MCF 10A (cell line): ENCODE data around the gene ACHE. TPM values are rescaled to one million over a fixed set of nuclear protein-coding genes. Genes with fewer than 3 reads are reported as not detected.

Source experiments
- BruUV-seq: library from RNA; stranded (reverse); fragments of 400-500 nt; replicated peaks from 2 replicates; lab custom pipeline; 2021; lab: Mats Ljungman, UMichigan
- CTCF ChIA-PET: fragments of 300-600 bp; sonication (Branson Sonifier 250); formaldehyde crosslinking; extraction: SDS; loops from one replicate; lab custom pipeline; 2021; ENCODE audit warnings: antibody characterized with exemption, inconsistent platforms; lab: Yijun Ruan, JAX
- POLR2A ChIA-PET: fragments of 300-600, 350-650 bp; sonication (Branson Sonifier 250); formaldehyde crosslinking; extraction: SDS; loops from one replicate; lab custom pipeline; 2020; ENCODE audit warnings: antibody characterized with exemption, inconsistent platforms; lab: Yijun Ruan, JAX
- DNase-seq: peaks from one replicate; pipeline ENCODE4 v3.0.0-alpha.2; 2018; ENCODE audit not compliant: unreplicated experiment
- H3K27ac Mint-ChIP-seq: one replicate; pipeline ENCODE4 v1.8.0; 2022; ENCODE audit warnings: mild to moderate bottlenecking, low read depth, mixed read lengths; ENCODE audit not compliant: unreplicated experiment
- H3K27me3 Mint-ChIP-seq: one replicate; pipeline ENCODE4 v1.8.0; 2022; ENCODE audit warnings: mixed read lengths; ENCODE audit not compliant: insufficient read depth, unreplicated experiment
- H3K36me3 Mint-ChIP-seq: one replicate; pipeline ENCODE4 v1.8.0; 2022; ENCODE audit warnings: mild to moderate bottlenecking, moderate library complexity, mixed read lengths; ENCODE audit not compliant: insufficient read depth, unreplicated experiment
- H3K4me1 Mint-ChIP-seq: one replicate; pipeline ENCODE4 v1.8.0; 2022; ENCODE audit warnings: mixed read lengths; ENCODE audit not compliant: insufficient read depth, unreplicated experiment
- H3K4me3 Mint-ChIP-seq: one replicate; pipeline ENCODE4 v1.8.0; 2022; ENCODE audit warnings: mild to moderate bottlenecking, moderate library complexity, mixed read lengths; ENCODE audit not compliant: unreplicated experiment
- H3K9me3 Mint-ChIP-seq: one replicate; pipeline ENCODE4 v1.8.0; 2022; ENCODE audit warnings: mixed read lengths; ENCODE audit not compliant: unreplicated experiment
- CTCF ChIP-seq: fragments of 200-600 bp; IDR thresholded peaks from one replicate; pipeline ENCODE4 v1.8.0; 2022; ENCODE audit warnings: antibody characterized with exemption, mild to moderate bottlenecking; ENCODE audit not compliant: unreplicated experiment
- intact Hi-C: fragments of 100-400 bp; cut with micrococcal nuclease; formaldehyde crosslinking; loops from 2 replicates; pipeline ENCODE4 v1.14.1; 2022
- total RNA-seq: library from RNA; stranded (reverse); gene quantifications from 2 replicates; pipeline ENCODE4 v1.2.3, GENCODE V29; 2022

The ACHE gene
- total RNA-seq, 1 experiment from 2014 or later, result 0.30 TPM

- H3K27ac Mint-ChIP-seq, result peak overlapping the region; percentile 98
- ChIA-PET POLR2A (interaction anchor here (7.2 kb wide), 1 partner anchor 15 kb away, joined by 157 read pairs; the partner anchor contains the start of gene UFSP1), CTCF (interaction anchor here (0.8 to 1.3 kb wide), 3 partner anchors 12 to 168 kb away, joined by 3 read pairs; partner anchors contain the start of genes POP7 and UFSP1)
- no TSS peak for BruUV-seq
- intact Hi-C loops, result no loop called here
- H3K4me3 Mint-ChIP-seq, result peak overlapping the region; percentile 97
- no peaks in the 10 kb centered on the region for H3K9me3 Mint-ChIP-seq
- no peak for DNase-seq
- peaks cover 91% of the 10 kb centered on the region for H3K36me3 Mint-ChIP-seq
- H3K4me1 Mint-ChIP-seq, result peaks cover 27% of the 10 kb centered on the region
- no peak for TF ChIP-seq CTCF
- no peaks in the 10 kb centered on the region for H3K27me3 Mint-ChIP-seq
Measured at GRCh38 chr7:100873599-100874299, 21.9 kb downstream of the ACHE start.

- ChIA-PET POLR2A (interaction anchor here (1.4 to 2.1 kb wide), 5 partner anchors 8 to 66 kb away, joined by 3 to 25 read pairs (median 11); partner anchors contain the start of genes SLC12A9, SRRT and UFSP1), CTCF (no interaction called here)
- Mint-ChIP-seq H3K27me3 (no peaks in the 10 kb centered on the region), H3K9me3 (no peaks in the 10 kb centered on the region), H3K4me1 (peaks cover 6% of the 10 kb centered on the region), H3K27ac (peak overlapping the region; percentile 99), H3K4me3 (peak overlapping the region; percentile 85), H3K36me3 (peaks cover 71% of the 10 kb centered on the region)
- BruUV-seq, result no TSS peak
- TF ChIP-seq CTCF, result no peak
- intact Hi-C loops, result no loop called here
- peak; percentile 30 for DNase-seq
Measured at GRCh38 chr7:100867776-100868485, 27.8 kb downstream of the ACHE start.

GRCh38 chr7:100867040-100867775 is 28.5 kb downstream of the ACHE start, which contains the start of gene TRIP6:
Gene TRIP6, plus strand, starts transcription at chr7:100867387. Its CDS starts 111 bp downstream, at chr7:100867498.
- no peak for TF ChIP-seq CTCF
- intact Hi-C loops, result no loop called here
- Mint-ChIP-seq H3K27me3 (no peaks in the 10 kb centered on the region), H3K4me3 (peak within 1 kb of the TSS; percentile 85), H3K27ac (peak within 1 kb of the TSS; percentile 99), H3K36me3 (peaks cover 71% of the 10 kb centered on the region), H3K9me3 (no peaks in the 10 kb centered on the region), H3K4me1 (peaks cover 6% of the 10 kb centered on the region)
- ChIA-PET CTCF (no interaction called here), POLR2A (interaction anchor here (0.7 to 2.1 kb wide), 15 partner anchors 9 to 1309 kb away, joined by 3 to 25 read pairs (median 3); partner anchors contain the start of genes FBXO24, LRCH4, MOSPD3 and POP7)
- BruUV-seq, result TSS peak; percentile 79
- DNase-seq, result peak; percentile 95
